GM15510 (cell line): ENCODE measurements around the gene OR52B4.
A peak's percentile ranks its signal among the peaks of the same experiment; 100 is the strongest.

Experiments used
- POLR2A ChIP-seq: IDR thresholded peaks from 3 replicates; pipeline ENCODE4 v1.6.1; 2011; ENCODE audit warnings: borderline replicate concordance; ENCODE audit not compliant: insufficient read length; ENCODE audit errors: extremely low read depth

Gene OR52B4

GRCh38 chr11:4368286-4368685 lies at the start of gene OR52B4:
Gene OR52B4, minus strand, starts transcription at chr11:4368386. Its CDS starts 91 bp downstream, at chr11:4368295.
- no peak for TF ChIP-seq POLR2A

GRCh38 chr11:4416816-4417215 lies 48.6 kb upstream of the OR52B4 start:
- no peak for TF ChIP-seq POLR2A

DNA sequence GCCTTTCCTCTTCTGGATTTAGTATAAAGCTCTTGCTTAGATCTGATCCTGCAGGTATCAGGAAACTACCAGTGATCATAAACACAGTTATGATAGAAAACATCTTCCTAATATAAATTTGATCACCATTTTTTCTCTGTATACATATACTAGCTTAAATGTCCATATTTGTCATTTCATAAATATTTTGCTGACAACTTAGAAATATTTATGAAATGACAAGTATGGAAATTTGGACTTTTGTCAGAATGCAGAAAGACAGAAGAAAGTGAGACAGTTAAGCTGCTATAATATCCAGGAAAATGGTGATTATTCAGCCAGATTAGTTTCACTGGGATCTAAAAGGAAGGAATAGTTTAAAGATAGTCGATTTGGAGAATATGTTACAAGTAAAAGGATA lies 48.1 kb upstream of the OR52B4 start:
- no peak for TF ChIP-seq POLR2A

GRCh38 chr11:4393858-4394223 lies 25.7 kb upstream of the OR52B4 start:
- TF ChIP-seq POLR2A, result no peak

DNA sequence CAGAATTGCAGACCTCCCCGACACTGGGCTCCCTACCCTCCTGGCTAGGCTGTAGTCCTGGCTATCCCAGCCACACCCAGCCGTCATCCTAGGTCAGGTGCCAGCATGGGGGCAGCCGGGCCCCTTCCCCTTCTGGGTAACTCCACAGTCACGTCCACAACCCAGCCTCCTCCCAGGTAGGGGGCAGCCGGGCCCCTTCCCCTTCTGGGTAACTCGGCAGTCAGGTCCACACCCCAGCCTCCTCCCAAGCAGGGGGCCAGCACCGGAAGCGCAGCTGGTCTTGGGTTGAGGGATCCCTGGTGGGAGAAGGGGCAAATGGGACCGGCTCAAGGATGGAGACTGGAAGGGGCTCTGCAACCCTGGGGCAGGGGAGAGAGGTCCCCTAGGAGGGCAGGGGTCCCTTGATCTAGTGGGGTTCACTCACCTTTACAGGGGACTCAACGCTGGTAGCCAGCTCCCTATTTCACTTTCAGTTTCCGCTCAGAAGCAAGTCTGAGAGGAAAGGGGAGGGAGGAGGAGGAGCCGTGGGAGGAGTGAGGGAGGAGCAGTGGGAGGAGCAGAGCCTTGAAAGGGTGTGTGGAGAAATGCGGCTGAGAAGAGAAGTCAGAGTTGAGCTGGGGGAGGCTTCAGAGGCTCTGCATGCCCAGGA lies 25.1 kb upstream of the OR52B4 start, which contains the start of gene TRIM21:
Gene TRIM21 (minus strand): TSS at position 494 of the 649 bp plus-strand sequence. CDS start 3,293 bp downstream, outside the sequence.
- peak; percentile 55 for TF ChIP-seq POLR2A

GRCh38 chr11:4388221-4388620 lies 20.0 kb upstream of the OR52B4 start:
- TF ChIP-seq POLR2A, result no peak

DNA sequence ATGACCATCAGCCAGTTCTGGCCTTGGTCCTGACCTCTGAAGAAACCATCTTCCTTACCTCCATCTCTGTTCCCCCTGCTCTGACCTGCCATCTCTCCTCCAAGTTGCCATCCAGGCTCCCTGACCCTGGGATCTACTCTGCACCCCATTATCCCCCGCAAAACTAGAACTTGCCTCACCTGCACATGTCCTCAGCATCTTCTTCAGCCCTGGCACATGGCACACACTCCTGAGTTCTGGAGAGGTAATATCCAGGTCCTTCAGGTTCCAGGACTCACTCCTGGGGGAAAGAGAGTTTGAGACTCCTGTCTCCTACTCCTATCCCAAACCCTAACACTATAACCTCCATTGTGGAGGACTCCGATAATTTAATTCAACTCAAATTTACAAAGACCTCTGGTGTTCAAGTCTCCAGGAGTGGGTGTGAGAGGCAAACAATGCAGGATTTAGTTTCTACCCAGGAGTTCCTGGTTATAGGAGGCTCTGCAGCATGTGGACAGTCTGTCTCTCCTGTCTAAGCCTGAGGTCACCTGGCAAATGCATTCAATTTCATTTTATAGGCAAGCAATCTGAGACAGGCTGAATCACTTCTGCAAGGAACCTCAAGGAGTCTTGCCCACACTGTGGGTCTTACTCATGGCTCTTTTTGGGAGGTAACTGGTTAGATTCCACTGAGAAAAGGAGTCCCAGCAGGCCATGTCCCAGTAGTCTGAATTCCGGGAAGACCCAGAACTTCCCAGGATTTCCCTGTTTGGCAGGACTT lies 18.0 kb upstream of the OR52B4 start:
- TF ChIP-seq POLR2A, result no peak

GRCh38 chr11:4381901-4382300 lies 13.7 kb upstream of the OR52B4 start:
- no peak for TF ChIP-seq POLR2A

- TF ChIP-seq POLR2A, result no peak
Observed at GRCh38 chr11:4375431-4376140, 7.4 kb upstream of the OR52B4 start.

- TF ChIP-seq POLR2A, result no peak
Observed at GRCh38 chr11:4370166-4370565, 2.0 kb upstream of the OR52B4 start.
